Right lobe of liver (tissue), 6 donors: ENCODE results near the gene MNX1. TPM values are rescaled to one million over a fixed set of nuclear protein-coding genes. Genes with fewer than 3 reads are reported as not detected.
A peak's percentile ranks its signal among the peaks of the same experiment; 100 is the strongest.

Experiments used
- ATAC-seq, 4 donors: fragments of 200-7000 bp; cut with Tn5 transposase; one replicate each; pipeline ENCODE4 v1.9.1; 2020; ENCODE audit warnings: mild to moderate bottlenecking in 4 of 4, moderate library complexity in 4 of 4
- DNase-seq, 3 donors: peaks; one replicate each; pipeline ENCODE4 v3.0.0-alpha.2; 2020
- H3K27ac ChIP-seq, 3 donors: fragments of 200-600 bp; one replicate each; pipeline ENCODE4 v1.8.0; 2022
- H3K27me3 ChIP-seq, 2 donors: fragments of 200-600 bp; one replicate each; pipeline ENCODE4 v1.8.0; 2022
- H3K36me3 ChIP-seq, 4 donors: fragments of 200-600 bp; sonication (generic) in 1 of 4; one replicate each; pipeline versions ENCODE4 v1.5.1 to v1.8.0; 2017 to 2022; ENCODE audit warnings: control low read depth in 1 of 4
- H3K4me1 ChIP-seq, 4 donors: fragments of 200-600 bp; sonication (generic) in 1 of 4; one replicate each; pipeline versions ENCODE4 v1.5.1 to v1.8.0; 2017 to 2022; ENCODE audit warnings: control low read depth in 1 of 4
- H3K4me3 ChIP-seq, 3 donors: fragments of 200-600 bp; one replicate each; pipeline ENCODE4 v1.8.0; 2022
- H3K9me3 ChIP-seq, 4 donors: fragments of 200-600 bp; sonication (generic) in 1 of 4; one replicate each; pipeline versions ENCODE4 v1.5.1 to v1.8.0; 2017 to 2022; ENCODE audit warnings: control low read depth in 1 of 4
- CTCF ChIP-seq, 4 donors: fragments of 200-600 bp in 3 of 4; fragments of 450-650 bp in 1 of 4; IDR thresholded peaks; one replicate each; pipeline versions ENCODE4 v1.5.1 to v1.8.0; 2016 to 2022; ENCODE audit warnings: antibody characterized with exemption in 4 of 4, mild to moderate bottlenecking in 2 of 4
- POLR2A ChIP-seq: fragments of 450-650 bp; IDR thresholded peaks from one replicate; pipeline ENCODE4 v1.6.1; 2017; ENCODE audit warnings: antibody characterized with exemption, mild to moderate bottlenecking
- WGBS: methylation state at CpG from one replicate; pipeline ENCODE4 v1.1.6; 2018; ENCODE audit warnings: low coverage, low lambda C conversion rate; ENCODE audit not compliant: insufficient coverage; ENCODE audit errors: missing lambda C conversion rate; 5-methylcytosine and 5-hydroxymethylcytosine counted together
- intact Hi-C, 2 donors: fragments of 100-400 bp; cut with DNase I; formaldehyde crosslinking; loops; one replicate each; pipeline versions ENCODE4 v1.11.2 to v1.14.1; 2022
- total RNA-seq, 6 experiments: library from RNA; depleted of rRNA in 2 of 6; stranded (reverse); fragments of >200 nt in 2 of 6; fragmentation: NEBNext Ultra II Directional in 3 of 6; extraction: Animal tissue kit (Norgen Biotek cat#: 25700) in 3 of 6; gene quantifications; one replicate each; pipeline versions ENCODE4 v1.1.0 to v1.2.4, GENCODE V29; 2016 to 2023
- donor health status: DM: no; HTN: yes; CAD: no.
- donor health status: DM: no; HTN: no; CAD: no.
- donor health status: DM: no; HTN: no; CAD: no.
- donor health status: DM: no; HTN: yes; CAD: no.
- donor health status: DM: no; HTN: yes; CAD: no.

Gene MNX1
- total RNA-seq, 6 experiments from 2014 or later = not detected

GRCh38 chr7:157037028-157037427, 26.6 kb upstream of the MNX1 start:
- ATAC-seq = no peak
- peak in 1 of 3 donors; percentile 5 for DNase-seq
- Histone ChIP-seq H3K9me3 (no peaks in the 10 kb centered on the region), H3K27me3 (no peaks in the 10 kb centered on the region), H3K27ac (no peak overlapping the region), H3K4me3 (no peak overlapping the region), H3K4me1 (no peaks in the 10 kb centered on the region), H3K36me3 (no peaks in the 10 kb centered on the region)
- WGBS = 69% methylated on average over 4 of the region's 4 CpGs
- intact Hi-C loops = no loop called here
- TF ChIP-seq CTCF (IDR thresholded peaks at IDR 0.05) = no peak
- no peak for TF ChIP-seq POLR2A

GRCh38 chr7:157035979-157036378, 25.5 kb upstream of the MNX1 start:
- TF ChIP-seq POLR2A (no peak), CTCF (IDR thresholded peaks at IDR 0.05) (no peak)
- intact Hi-C loops = no loop called here
- ATAC-seq = no peak
- Histone ChIP-seq H3K36me3 (no peaks in the 10 kb centered on the region), H3K4me3 (no peak overlapping the region), H3K4me1 (no peaks in the 10 kb centered on the region), H3K9me3 (no peaks in the 10 kb centered on the region), H3K27me3 (no peaks in the 10 kb centered on the region), H3K27ac (no peak overlapping the region)
- WGBS = 0% methylated on average over 1 of the region's 1 CpG
- no peak for DNase-seq

- Histone ChIP-seq H3K4me1 (no peaks in the 10 kb centered on the region), H3K27me3 (no peaks in the 10 kb centered on the region), H3K36me3 (no peaks in the 10 kb centered on the region), H3K4me3 (no peak overlapping the region), H3K27ac (no peak overlapping the region), H3K9me3 (no peaks in the 10 kb centered on the region)
- ATAC-seq (no peak), DNase-seq (no peak)
- WGBS = 82% methylated on average over 8 of the region's 8 CpGs
- intact Hi-C loops = no loop called here
- TF ChIP-seq POLR2A (no peak), CTCF (IDR thresholded peaks at IDR 0.05) (no peak)
Measured at GRCh38 chr7:157035302-157035701, 24.8 kb upstream of the MNX1 start.

GRCh38 chr7:157033483-157034473, 23.3 kb upstream of the MNX1 start:
- no peaks in the 10 kb centered on the region for H3K27me3 ChIP-seq
- ATAC-seq (peak in 1 of 4 donors; percentile 40), DNase-seq (peak in 1 of 3 donors; percentile 32)
- no peak overlapping the region for H3K27ac ChIP-seq
- TF ChIP-seq CTCF (IDR thresholded peaks at IDR 0.05) (no peak), POLR2A (no peak)
- H3K9me3 ChIP-seq = no peaks in the 10 kb centered on the region
- no peak overlapping the region for H3K4me3 ChIP-seq
- H3K4me1 ChIP-seq = no peaks in the 10 kb centered on the region
- intact Hi-C loops = no loop called here
- 79% methylated on average over 9 of the region's 23 CpGs for WGBS
- H3K36me3 ChIP-seq = no peaks in the 10 kb centered on the region
